Amniotic stem cell (primary cell): ENCODE results near the gene IFI27.
"Not testable (repeated sequence)": the region's sequence is repeated elsewhere in the genome, so short reads cannot be mapped to it uniquely, and the experiment has no call there.

Source experiments
- DNase-seq: peaks from one replicate; lab custom pipeline; 2025; lab: John Stamatoyannopoulos, UW

The IFI27 gene

GRCh38 chr14:94152676-94153075 lies 42.1 kb downstream of the IFI27 start:
- DNase-seq: no peak

- no peak for DNase-seq
These were observed 43.3 kb downstream of the IFI27 start for GRCh38 chr14:94153750-94154342.

GRCh38 chr14:94156143-94156542 lies 45.6 kb downstream of the IFI27 start:
- not testable (repeated sequence) for DNase-seq

- no peak for DNase-seq
These were observed 46.7 kb downstream of the IFI27 start for GRCh38 chr14:94157197-94157596.

- DNase-seq: no peak
These were observed 47.8 kb downstream of the IFI27 start for GRCh38 chr14:94158239-94158883.

- no peak for DNase-seq
These were observed 50.5 kb downstream of the IFI27 start for GRCh38 chr14:94161058-94161457.

GRCh38 chr14:94161981-94162380 lies 51.4 kb downstream of the IFI27 start:
- DNase-seq: no peak

GRCh38 chr14:94162466-94162865 lies 51.9 kb downstream of the IFI27 start:
- DNase-seq: no peak

GRCh38 chr14:94163796-94164195 lies 53.3 kb downstream of the IFI27 start:
- no peak for DNase-seq

GRCh38 chr14:94164685-94165431 lies 54.3 kb downstream of the IFI27 start:
- DNase-seq: no peak

- DNase-seq: no peak
These were observed 55.2 kb downstream of the IFI27 start for GRCh38 chr14:94165744-94166143.
